ENCODE measurements around the gene DGKD. TPM values are rescaled to one million over a fixed set of nuclear protein-coding genes. Genes with fewer than 3 reads are reported as not detected.

Gene DGKD
- total RNA-seq, 1 donor from 2014 or later, result 188 TPM

DNA sequence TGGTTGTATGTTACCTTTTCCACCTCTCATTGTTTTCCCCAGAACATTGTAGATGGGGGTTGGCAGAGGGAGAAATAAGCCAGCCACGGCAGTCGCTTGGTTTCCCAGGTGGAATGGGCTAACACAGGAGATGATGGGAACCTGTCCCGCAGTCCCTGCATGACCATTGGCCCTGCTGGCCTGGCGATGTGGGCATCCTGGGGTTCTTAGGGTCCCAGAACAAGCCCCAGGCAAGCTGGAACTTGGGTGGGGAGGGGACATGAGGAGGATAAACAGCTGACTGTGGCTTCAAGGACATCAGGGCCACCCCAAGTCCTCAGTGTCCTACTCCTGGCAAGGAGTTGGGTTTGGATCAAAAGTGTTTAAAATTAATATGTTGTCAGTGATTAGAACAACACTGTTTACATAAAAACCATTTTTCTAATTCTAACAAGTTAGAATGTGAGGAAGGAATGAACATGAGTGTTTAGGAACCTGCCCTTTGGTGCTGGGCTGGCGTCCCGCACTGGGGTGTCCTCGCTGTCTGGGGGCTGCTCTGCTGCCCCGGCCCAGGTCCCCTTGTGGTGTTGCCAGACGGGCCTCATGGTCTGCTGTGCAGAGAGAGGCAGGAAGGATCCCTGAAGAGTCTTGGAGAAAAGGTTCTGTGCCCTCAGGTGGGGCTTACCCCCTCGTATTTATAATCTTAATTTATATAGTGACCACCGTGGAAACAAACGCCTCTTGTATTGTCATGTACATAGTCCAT, 117.2 kb downstream of the DGKD start:
- peaks cover 87% of the 10 kb centered on the region for H3K36me3 Mint-ChIP-seq (ENCODE audit: low read depth)
- DNase-seq, result no peak
- ATAC-seq (ENCODE audit: low read depth), result no peak
- CTCF ChIA-PET, result no interaction called here
- no peak overlapping the region for H3K4me3 Mint-ChIP-seq
- no peaks in the 10 kb centered on the region for H3K9me3 Mint-ChIP-seq
- no peaks in the 10 kb centered on the region for H3K27me3 Mint-ChIP-seq
- no peaks in the 10 kb centered on the region for H3K4me1 Mint-ChIP-seq
- TF ChIP-seq, protein P1, sequence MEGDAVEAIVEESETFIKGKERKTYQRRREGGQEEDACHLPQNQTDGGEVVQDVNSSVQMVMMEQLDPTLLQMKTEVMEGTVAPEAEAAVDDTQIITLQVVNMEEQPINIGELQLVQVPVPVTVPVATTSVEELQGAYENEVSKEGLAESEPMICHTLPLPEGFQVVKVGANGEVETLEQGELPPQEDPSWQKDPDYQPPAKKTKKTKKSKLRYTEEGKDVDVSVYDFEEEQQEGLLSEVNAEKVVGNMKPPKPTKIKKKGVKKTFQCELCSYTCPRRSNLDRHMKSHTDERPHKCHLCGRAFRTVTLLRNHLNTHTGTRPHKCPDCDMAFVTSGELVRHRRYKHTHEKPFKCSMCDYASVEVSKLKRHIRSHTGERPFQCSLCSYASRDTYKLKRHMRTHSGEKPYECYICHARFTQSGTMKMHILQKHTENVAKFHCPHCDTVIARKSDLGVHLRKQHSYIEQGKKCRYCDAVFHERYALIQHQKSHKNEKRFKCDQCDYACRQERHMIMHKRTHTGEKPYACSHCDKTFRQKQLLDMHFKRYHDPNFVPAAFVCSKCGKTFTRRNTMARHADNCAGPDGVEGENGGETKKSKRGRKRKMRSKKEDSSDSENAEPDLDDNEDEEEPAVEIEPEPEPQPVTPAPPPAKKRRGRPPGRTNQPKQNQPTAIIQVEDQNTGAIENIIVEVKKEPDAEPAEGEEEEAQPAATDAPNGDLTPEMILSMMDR (IDR thresholded peaks at IDR 0.05), result no peak
- H3K27ac Mint-ChIP-seq, result no peak overlapping the region
- POLR2A ChIA-PET, result interaction anchor here (0.6 to 0.7 kb wide), 2 partner anchors 11 to 40 kb away, joined by 3 read pairs; no protein-coding TSS in a partner anchor
- intact Hi-C loops (cut with micrococcal nuclease), result no loop called here

DNA sequence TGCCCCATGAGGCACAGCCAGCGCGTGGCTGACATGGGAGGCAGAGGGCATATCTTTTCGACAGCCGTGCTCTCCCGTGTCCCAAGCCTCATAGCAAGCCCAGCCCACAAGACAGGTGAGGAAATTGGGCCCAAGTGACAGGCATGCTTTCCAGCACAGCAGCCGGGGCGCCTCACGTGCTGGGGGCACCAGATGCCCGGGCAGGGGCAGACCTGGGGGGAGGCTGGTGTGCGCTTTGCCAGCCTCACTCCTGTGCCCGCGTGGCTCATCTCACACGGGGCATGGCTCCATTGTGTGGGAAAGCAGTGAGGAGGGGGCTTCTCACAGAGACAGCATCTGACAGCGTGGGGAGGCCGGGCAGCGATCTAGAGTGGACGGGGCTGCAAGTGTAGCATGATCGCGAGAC, 119.1 kb downstream of the DGKD start:
- TF ChIP-seq, protein P1 (IDR thresholded peaks at IDR 0.05), result no peak
- ChIA-PET CTCF (no interaction called here), POLR2A (no interaction called here)
- Mint-ChIP-seq H3K27ac (peak overlapping the region; percentile 14), H3K4me1 (no peaks in the 10 kb centered on the region), H3K27me3 (no peaks in the 10 kb centered on the region), H3K36me3 (ENCODE audit: low read depth) (peaks cover 80% of the 10 kb centered on the region), H3K4me3 (no peak overlapping the region), H3K9me3 (no peaks in the 10 kb centered on the region)
- ATAC-seq (ENCODE audit: low read depth) (no peak), DNase-seq (no peak)
- intact Hi-C loops (cut with micrococcal nuclease), result no loop called here

DNA sequence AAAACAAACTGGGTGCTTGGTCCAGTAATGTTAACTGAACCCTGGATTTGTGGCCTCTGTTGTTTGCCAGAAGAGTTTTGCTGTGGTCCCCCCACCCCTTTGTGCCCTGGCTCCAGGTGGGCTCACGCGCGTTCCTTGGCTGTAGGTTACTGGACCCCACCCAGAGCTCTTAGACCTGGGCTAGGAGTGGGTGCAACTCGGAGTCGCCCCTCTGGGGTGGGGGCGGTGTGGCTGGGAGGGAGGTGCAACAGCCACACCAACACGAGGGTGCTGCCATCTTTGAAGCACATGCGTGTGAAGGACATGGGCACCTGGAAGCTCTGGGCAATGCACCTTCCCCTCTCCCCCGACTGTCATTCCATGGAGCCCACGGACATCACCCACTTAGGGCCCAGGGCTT, 119.6 kb downstream of the DGKD start:
- TF ChIP-seq, protein P1 (IDR thresholded peaks at IDR 0.05), result no peak
- ChIA-PET POLR2A (no interaction called here), CTCF (no interaction called here)
- H3K36me3 Mint-ChIP-seq (ENCODE audit: low read depth), result peaks cover 75% of the 10 kb centered on the region
- H3K9me3 Mint-ChIP-seq, result no peaks in the 10 kb centered on the region
- intact Hi-C loops (cut with micrococcal nuclease), result no loop called here
- H3K4me3 Mint-ChIP-seq, result no peak overlapping the region
- ATAC-seq (ENCODE audit: low read depth), result no peak
- no peaks in the 10 kb centered on the region for H3K27me3 Mint-ChIP-seq
- no peaks in the 10 kb centered on the region for H3K4me1 Mint-ChIP-seq
- no peak overlapping the region for H3K27ac Mint-ChIP-seq
- DNase-seq, result no peak

DNA sequence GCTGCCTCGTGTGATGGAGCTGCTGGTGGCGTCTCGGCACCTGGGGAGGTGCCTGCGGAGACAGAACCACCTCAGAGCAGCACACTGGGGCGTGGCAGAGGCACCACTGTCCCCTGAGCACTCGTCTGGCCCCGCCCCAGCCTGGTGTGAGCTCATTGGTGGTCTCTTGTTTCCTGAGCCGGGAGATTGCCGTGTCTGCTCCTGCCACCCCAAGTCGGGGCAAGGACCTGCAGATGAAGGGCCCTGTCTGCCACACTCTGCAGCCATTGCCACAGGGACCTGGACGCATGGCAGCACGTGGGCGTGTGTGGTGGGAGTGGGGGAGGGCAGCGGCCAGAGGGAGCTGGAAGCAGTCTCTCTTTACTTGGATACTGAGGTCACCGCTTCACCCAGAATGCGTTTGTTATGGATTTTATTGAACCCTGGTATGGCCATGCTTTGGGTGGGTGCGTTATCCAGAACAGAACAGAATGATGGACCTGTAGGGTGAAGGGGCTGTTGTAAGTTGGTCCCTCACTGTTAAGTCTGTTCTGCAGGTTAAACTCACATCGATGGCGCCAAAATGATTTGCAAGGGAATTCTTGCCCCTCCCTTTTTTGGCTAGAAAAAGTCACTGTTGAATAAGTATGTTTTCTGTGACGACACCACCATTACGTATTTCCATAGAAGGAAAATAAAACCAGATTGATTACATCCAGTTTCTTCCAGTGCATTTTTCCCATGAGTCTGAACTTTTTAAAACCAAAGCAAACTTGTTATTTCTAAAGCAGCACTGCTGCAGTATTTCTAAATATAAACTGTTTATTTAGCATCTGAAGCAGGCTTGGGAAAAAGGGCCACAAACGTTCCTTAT, 120.2 kb downstream of the DGKD start:
- intact Hi-C loops (cut with micrococcal nuclease), result no loop called here
- Mint-ChIP-seq H3K4me1 (no peaks in the 10 kb centered on the region), H3K36me3 (ENCODE audit: low read depth) (peaks cover 71% of the 10 kb centered on the region), H3K27me3 (no peaks in the 10 kb centered on the region), H3K4me3 (no peak overlapping the region), H3K27ac (no peak overlapping the region), H3K9me3 (no peaks in the 10 kb centered on the region)
- TF ChIP-seq, protein P1 (IDR thresholded peaks at IDR 0.05), result no peak
- CTCF ChIA-PET, result no interaction called here
- no peak for DNase-seq
- POLR2A ChIA-PET, result no interaction called here
- ATAC-seq (ENCODE audit: low read depth), result no peak

DNA sequence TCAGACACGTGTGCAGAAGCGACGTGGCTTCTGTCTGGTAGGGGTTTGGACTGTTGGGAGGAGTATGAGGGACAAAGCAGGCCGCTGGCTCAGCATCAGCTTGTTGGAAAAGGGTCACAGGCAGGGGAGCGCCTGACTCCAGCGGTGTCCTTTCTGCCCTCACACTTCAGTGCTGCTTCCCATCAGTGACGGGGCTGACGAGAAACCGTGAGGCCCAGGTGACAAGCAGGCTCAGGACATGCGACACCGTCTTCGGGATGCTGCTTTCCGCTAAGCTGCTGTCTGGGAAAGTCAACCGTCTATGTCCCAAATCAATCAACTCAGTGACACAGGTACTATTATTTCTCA, 121.7 kb downstream of the DGKD start:
- H3K4me3 Mint-ChIP-seq, result no peak overlapping the region
- TF ChIP-seq, protein P1 (IDR thresholded peaks at IDR 0.05), result no peak
- H3K27ac Mint-ChIP-seq, result no peak overlapping the region
- ChIA-PET CTCF (no interaction called here), POLR2A (no interaction called here)
- DNase-seq, result no peak
- no peaks in the 10 kb centered on the region for H3K9me3 Mint-ChIP-seq
- no peaks in the 10 kb centered on the region for H3K27me3 Mint-ChIP-seq
- no peaks in the 10 kb centered on the region for H3K4me1 Mint-ChIP-seq
- ATAC-seq (ENCODE audit: low read depth), result no peak
- H3K36me3 Mint-ChIP-seq (ENCODE audit: low read depth), result peaks cover 61% of the 10 kb centered on the region
- intact Hi-C loops (cut with micrococcal nuclease), result no loop called here
